Stomach (tissue), 4 donors: ENCODE data around the gene DEGS1.

Source experiments
- CTCF ChIP-seq, 7 experiments: fragments of 450-650 bp in 4 of 7; fragments of 200-600 bp in 3 of 7; sonication (generic) in 3 of 7; IDR thresholded peaks; one replicate each; pipeline ENCODE4 v1.5.1; 2016 to 2019; ENCODE audit warnings: antibody characterized with exemption in 7 of 7, control low read depth in 2 of 7, mild to moderate bottlenecking in 1 of 7
- EP300 ChIP-seq: sonication (generic); formaldehyde crosslinking; IDR thresholded peaks from one replicate; pipeline ENCODE4 v1.6.1; 2017; ENCODE audit warnings: antibody characterized with exemption
- POLR2A ChIP-seq, 4 donors: fragments of 450-650 bp; IDR thresholded peaks; one replicate each; pipeline ENCODE4 v1.6.1; 2016; ENCODE audit warnings: antibody characterized with exemption in 4 of 4, control low read depth in 2 of 4, mild to moderate bottlenecking in 1 of 4, moderate library complexity in 1 of 4
- POLR2AphosphoS5 ChIP-seq, 3 donors: sonication (generic); formaldehyde crosslinking; IDR thresholded peaks; one replicate each; pipeline ENCODE4 v1.6.1; 2016; ENCODE audit warnings: antibody characterized with exemption in 3 of 3

GRCh38 chr1:224213438-224214119, 30.5 kb downstream of the DEGS1 start:
- peak in 2 of 3 donors; percentile 49 to 80 for TF ChIP-seq POLR2AphosphoS5 (IDR thresholded peaks at IDR 0.05)
- TF ChIP-seq CTCF (IDR thresholded peaks at IDR 0.05), result no peak
- no peak for TF ChIP-seq POLR2A (IDR thresholded peaks at IDR 0.05)
- TF ChIP-seq EP300, result no peak
